Nucleus accumbens (tissue), 56 donors: ENCODE data around the gene IDE.
A peak's percentile ranks its signal among the peaks of the same experiment; 100 is the strongest.
"Not testable (repeated sequence)": the region's sequence is repeated elsewhere in the genome, so short reads cannot be mapped to it uniquely, and the experiment has no call there.

ENCODE experiments used
- DNase-seq, 56 donors: peaks; one replicate each; lab custom pipeline; 2025; lab: John Stamatoyannopoulos, UW

The IDE gene

GRCh38 chr10:92502296-92502808 lies 71.5 kb downstream of the IDE start:
- DNase-seq = no peak

- DNase-seq = no peak
Measured at GRCh38 chr10:92493362-92493761, 80.5 kb downstream of the IDE start.

- no peak for DNase-seq
Measured at GRCh38 chr10:92492748-92493240, 81.1 kb downstream of the IDE start.

GRCh38 chr10:92490387-92490786 lies 83.5 kb downstream of the IDE start:
- no peak for DNase-seq

- DNase-seq = no peak
Measured at GRCh38 chr10:92486637-92487036, 87.3 kb downstream of the IDE start.

- DNase-seq = no peak
Measured at GRCh38 chr10:92483539-92483938, 90.4 kb downstream of the IDE start.

- no peak for DNase-seq
Measured at GRCh38 chr10:92480413-92480812, 93.5 kb downstream of the IDE start.

- no peak for DNase-seq
Measured at GRCh38 chr10:92479547-92479946, 94.3 kb downstream of the IDE start.

GRCh38 chr10:92478536-92478935 lies 95.4 kb downstream of the IDE start:
- no peak for DNase-seq

- no peak for DNase-seq
Measured at GRCh38 chr10:92475357-92475868, 98.5 kb downstream of the IDE start.

DNA sequence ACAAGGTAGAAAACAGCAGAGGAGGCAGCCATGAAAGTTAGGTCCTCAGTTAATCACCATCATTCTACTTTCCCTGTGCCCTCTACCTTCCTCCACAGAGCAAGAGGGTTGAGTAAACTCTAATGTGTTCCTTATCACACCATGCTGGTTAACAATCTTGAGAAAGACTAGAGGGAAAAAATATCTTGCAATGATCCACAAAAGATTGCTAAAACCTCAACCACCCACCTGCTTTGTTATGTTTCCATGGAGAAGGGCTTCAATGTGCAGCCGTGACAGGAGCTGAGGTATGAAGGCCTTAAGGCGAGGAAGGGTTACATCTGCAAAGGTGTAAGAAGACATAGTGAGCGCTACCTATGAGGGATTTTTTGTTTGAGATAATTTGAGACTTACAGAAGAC lies 103.9 kb downstream of the IDE start:
- DNase-seq = peak in 14 of 56 donors; percentile 1 to 45 (median 5)

DNA sequence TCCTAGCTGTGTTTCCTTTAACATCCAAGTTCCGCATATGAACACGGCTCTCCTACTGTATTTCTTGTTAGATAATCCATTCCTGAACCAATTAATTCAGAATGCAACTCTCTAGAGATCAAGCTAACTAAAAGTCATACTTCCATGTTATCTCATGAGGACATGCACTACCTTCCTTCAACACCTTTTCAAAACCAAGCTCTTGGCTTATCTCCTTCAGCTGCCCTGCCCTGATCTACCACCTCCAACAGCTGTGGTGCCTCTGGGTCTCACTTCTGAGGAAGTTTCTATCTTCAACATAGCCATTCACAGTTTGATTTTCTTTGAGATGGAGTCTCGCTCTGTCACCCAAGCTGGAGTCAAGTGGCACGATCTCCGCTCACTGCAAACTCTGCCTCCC lies 109.5 kb downstream of the IDE start:
- DNase-seq = no peak

DNA sequence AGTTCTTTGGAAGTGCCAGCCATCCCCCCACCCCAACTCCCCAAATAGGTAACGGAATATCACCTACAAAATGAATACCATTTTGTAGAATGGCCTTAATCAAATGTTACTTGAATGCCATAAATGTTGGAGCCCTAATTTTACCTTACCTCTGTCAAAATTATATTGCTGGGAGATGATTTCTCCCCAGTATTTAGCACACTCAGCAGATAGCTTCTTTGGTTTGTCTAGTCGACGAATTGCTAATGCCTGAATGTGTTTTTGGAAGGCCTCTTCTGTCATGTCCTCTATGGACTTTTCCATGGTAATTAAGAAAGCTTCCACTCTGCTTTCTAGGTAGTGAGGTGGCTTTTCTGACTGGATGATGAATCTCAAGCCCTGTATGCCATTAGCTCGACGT lies 110.3 kb downstream of the IDE start:
- no peak for DNase-seq

GRCh38 chr10:92454955-92455354 lies 118.9 kb downstream of the IDE start:
- DNase-seq = not testable (repeated sequence)

DNA sequence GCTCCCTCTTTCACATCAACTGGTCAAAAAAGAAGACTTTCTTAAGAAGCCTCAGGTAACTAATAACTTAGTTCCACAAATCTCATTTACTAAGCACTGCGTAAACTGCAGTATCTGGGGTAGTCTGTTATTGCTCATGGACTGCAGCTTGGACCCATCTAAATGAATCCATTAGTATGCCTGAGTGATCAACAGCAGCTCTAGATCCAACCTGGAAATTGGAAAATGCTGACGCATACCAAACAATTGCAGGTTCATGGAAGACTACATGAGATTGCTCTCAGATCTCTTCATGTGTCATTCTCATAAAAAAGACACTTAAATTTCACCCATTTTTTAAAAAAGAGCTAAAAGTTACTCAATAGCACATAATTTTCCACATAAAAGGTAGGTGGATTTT lies 121.6 kb downstream of the IDE start:
- DNase-seq = no peak

DNA sequence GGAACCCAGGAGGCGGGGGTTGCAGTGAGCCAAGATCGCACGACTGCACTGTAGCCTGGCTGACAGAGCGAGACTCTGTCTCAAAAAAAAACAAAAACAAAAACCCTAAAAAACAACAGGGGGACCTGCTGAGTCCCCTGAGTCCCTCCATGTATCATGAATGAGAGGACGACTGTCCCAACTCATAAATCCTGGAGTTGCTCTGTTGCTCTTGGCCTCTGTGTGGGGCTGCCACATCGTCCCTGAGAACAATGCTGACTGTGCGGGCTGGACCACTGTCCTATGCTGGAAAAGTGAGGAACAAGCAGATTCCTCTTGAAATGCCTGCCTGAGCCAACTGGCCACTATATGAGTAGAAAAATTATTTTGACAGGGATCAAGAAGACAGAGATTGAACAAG lies 122.5 kb downstream of the IDE start:
- DNase-seq = no peak

- no peak for DNase-seq
Measured at GRCh38 chr10:92450896-92451295, 123.0 kb downstream of the IDE start.

DNA sequence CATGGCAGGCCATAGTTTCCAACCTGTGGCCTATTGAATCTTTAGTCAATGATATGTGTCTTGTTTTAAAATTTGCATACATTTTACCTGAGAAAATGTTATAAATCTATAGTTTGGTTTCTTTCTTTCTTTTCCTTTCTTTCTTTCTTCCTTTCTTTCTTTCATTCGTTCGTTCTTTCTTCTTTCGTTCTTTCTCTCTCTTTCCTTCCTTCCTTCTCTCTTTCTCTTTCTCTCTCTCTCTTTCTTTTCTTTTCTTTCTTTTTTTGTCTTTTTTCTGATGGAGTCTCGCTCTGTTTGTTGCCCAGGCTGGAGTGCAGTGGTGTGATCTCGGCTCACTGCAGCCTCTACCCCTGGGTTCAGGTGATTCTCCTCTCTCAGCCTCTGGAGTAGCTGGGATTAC lies 133.3 kb downstream of the IDE start:
- no peak for DNase-seq

DNA sequence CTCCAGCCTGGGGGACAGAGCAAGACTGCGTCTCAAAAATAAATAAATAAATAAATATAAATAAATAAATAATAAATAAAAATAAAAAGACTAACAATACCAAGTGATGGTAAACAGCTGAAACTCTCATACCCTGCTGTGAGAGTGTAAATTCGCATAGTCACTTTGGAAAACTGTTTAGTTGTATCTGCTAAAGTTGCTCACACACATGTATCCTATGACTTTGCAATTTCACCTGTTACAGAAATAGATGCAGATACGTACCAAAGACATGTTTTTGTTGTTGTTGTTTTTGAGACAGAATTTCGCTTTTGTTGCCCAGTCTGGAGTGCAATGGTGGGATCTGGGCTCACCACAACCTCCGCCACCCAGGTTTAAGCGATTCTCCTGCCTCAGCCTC lies 135.7 kb downstream of the IDE start:
- no peak for DNase-seq

GRCh38 chr10:92436611-92437010 lies 137.3 kb downstream of the IDE start:
- DNase-seq = no peak

DNA sequence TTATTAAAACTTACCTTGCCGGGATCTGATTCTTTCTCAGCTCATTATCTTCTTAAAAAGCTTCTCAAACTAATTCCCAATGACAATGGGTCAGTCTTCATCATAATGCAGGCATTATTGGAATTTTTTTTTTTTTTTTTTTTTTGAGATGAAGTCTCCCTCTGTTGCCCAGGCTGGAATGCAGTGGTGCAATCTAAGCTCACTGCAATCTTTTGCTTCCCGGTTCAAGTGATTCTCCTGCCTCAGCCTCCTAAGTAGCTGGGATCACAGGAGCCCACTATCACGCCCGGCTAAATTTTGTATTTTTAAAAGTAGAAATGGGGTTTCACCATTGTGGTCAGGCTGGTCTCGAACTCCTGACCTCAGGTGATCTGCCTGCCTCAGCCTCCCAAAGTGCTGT lies 137.8 kb downstream of the IDE start:
- DNase-seq = not testable (repeated sequence)

GRCh38 chr10:92434385-92434784 lies 139.5 kb downstream of the IDE start:
- DNase-seq = no peak

- DNase-seq = no peak
Measured at GRCh38 chr10:92432596-92432995, 141.3 kb downstream of the IDE start.
